K562 (cell line): ENCODE results near the gene UMODL1. TPM values are rescaled to one million over a fixed set of nuclear protein-coding genes. Genes with fewer than 3 reads are reported as not detected.
A peak's percentile ranks its signal among the peaks of the same experiment; 100 is the strongest.

Experiments used
- ATAC-seq: fragments of 200-7000 bp; cut with Tn5 transposase; 3 replicates; pipeline ENCODE4 v1.9.1; 2020; ENCODE audit warnings: moderate library complexity
- BruUV-seq: library from RNA; stranded (reverse); fragments of 400-500 nt; replicated peaks from 2 replicates; lab custom pipeline; 2021; lab: Mats Ljungman, UMichigan
- CTCF ChIA-PET: fragments of 300-600 bp; formaldehyde crosslinking; extraction: SDS; loops from one replicate; lab custom pipeline; 2021; ENCODE audit warnings: low intra/inter-chr PET ratio; lab: Yijun Ruan, JAX
- POLR2A ChIA-PET: fragments of 300-600, 350-650 bp; sonication (Branson Sonifier 250); formaldehyde crosslinking; extraction: SDS; loops from one replicate; lab custom pipeline; 2021; ENCODE audit warnings: antibody characterized with exemption, inconsistent platforms; lab: Yijun Ruan, JAX
- DNase-seq, 4 experiments: peaks; one replicate each; pipeline versions ENCODE4 v3.0.0 to v3.0.0-alpha.2; 2011 to 2018; ENCODE audit warnings: low spot score in 3 of 4, mixed read lengths in 3 of 4; ENCODE audit errors: extremely low read depth in 1 of 4
- FAIRE-seq: peaks from 2 replicates; lab custom pipeline; 2011; peaks lifted over from hg19 to GRCh38; lab: Jason Lieb, UNC
- H2AFZ ChIP-seq: 2 replicates; pipeline ENCODE4 v1.6.0; 2011; ENCODE audit warnings: low read depth, low read length, control low read depth, inconsistent platforms
- H3K27ac ChIP-seq: fragments of 200-600 bp; 3 replicates; pipeline ENCODE4 v1.8.0; 2011; ENCODE audit warnings: low read depth, mild to moderate bottlenecking, control low read depth, inconsistent platforms, low read length, moderate library complexity, mixed read lengths; ENCODE audit errors: extremely low read depth
- H3K27me3 ChIP-seq, 2 experiments: fragments of 300-600 bp in 1 of 2; 2 replicates in 1 of 2; 3 replicates in 1 of 2; pipeline versions ENCODE4 v1.6.0 to v1.8.0; 2011; ENCODE audit warnings: inconsistent platforms in 2 of 2, low read length in 2 of 2, mild to moderate bottlenecking in 1 of 2, mixed read lengths in 1 of 2, moderate library complexity in 1 of 2; ENCODE audit not compliant: control insufficient read depth in 2 of 2, insufficient read depth in 2 of 2
- H3K36me3 ChIP-seq: fragments of 300-600 bp; 3 replicates; pipeline ENCODE4 v1.8.0; 2011; ENCODE audit warnings: mild to moderate bottlenecking, low read length, inconsistent platforms; ENCODE audit not compliant: control insufficient read depth, insufficient read depth
- H3K4me1 ChIP-seq, 2 experiments: fragments of 200-600 bp in 1 of 2; replicated peaks in 1 of 2; 2 replicates in 1 of 2; 3 replicates in 1 of 2; pipeline versions ENCODE4 v1.5.1 to v1.8.0; 2011; ENCODE audit warnings: inconsistent platforms in 2 of 2, low read length in 2 of 2, mild to moderate bottlenecking in 1 of 2, mixed read lengths in 1 of 2, moderate library complexity in 1 of 2; ENCODE audit not compliant: control insufficient read depth in 2 of 2, insufficient read depth in 2 of 2
- H3K4me2 ChIP-seq: 2 replicates; pipeline ENCODE4 v1.6.1; 2011; ENCODE audit warnings: low read length, control low read depth, inconsistent platforms, mixed read lengths; ENCODE audit not compliant: insufficient read depth
- H3K4me3 ChIP-seq: fragments of 200-600 bp; sonication (generic), shearing (Covaris generic); 2 replicates; pipeline ENCODE4 v1.5.1; 2016; ENCODE audit warnings: control low read depth, inconsistent platforms
- H3K79me2 ChIP-seq: fragments of 200-600 bp; 3 replicates; pipeline ENCODE4 v1.8.0; 2011; ENCODE audit warnings: low read length, inconsistent platforms; ENCODE audit not compliant: control insufficient read depth, insufficient read depth
- H3K9ac ChIP-seq, 2 experiments: 2 replicates each; pipeline versions ENCODE4 v1.6.0 to v1.6.1; 2011; ENCODE audit warnings: low read depth in 2 of 2, low read length in 2 of 2, control low read depth in 1 of 2, inconsistent platforms in 1 of 2, mild to moderate bottlenecking in 1 of 2, mixed read lengths in 1 of 2; ENCODE audit not compliant: insufficient read depth in 1 of 2
- H3K9me1 ChIP-seq: one replicate; pipeline ENCODE4 v1.6.0; 2011; ENCODE audit warnings: inconsistent platforms, mild to moderate bottlenecking, low read length, moderate library complexity; ENCODE audit not compliant: control insufficient read depth, insufficient read depth
- H3K9me3 ChIP-seq: replicated peaks from 2 replicates; pipeline ENCODE4 v1.5.1; 2011; ENCODE audit warnings: low read depth, low read length, inconsistent platforms; ENCODE audit not compliant: control insufficient read depth, insufficient read depth
- H4K20me1 ChIP-seq: replicated peaks from 2 replicates; pipeline ENCODE4 v1.6.1; 2011; ENCODE audit warnings: low read length, inconsistent platforms, mixed read lengths; ENCODE audit not compliant: control insufficient read depth, insufficient read depth
- ARID2 ChIP-seq: fragments of 450-650 bp; IDR thresholded peaks from 2 replicates; pipeline ENCODE4 v1.6.1; 2017; ENCODE audit warnings: antibody characterized with exemption, mild to moderate bottlenecking
- CBFA2T3 ChIP-seq: fragments of 450-650 bp; IDR thresholded peaks from 2 replicates; pipeline ENCODE4 v1.6.1; 2017
- DMBX1 ChIP-seq: fragments of 250-450 bp; sonication (Bioruptor Pico); IDR thresholded peaks from 2 replicates; pipeline ENCODE4 v1.8.0; 2022; ENCODE audit warnings: inconsistent platforms, mild to moderate bottlenecking, moderate library complexity, borderline replicate concordance
- ESRRA ChIP-seq: fragments of 450-650 bp; IDR thresholded peaks from 2 replicates; pipeline ENCODE4 v1.6.1; 2014; ENCODE audit warnings: low read depth, mild to moderate bottlenecking, moderate library complexity, borderline replicate concordance
- EZH2 ChIP-seq: IDR thresholded peaks from 2 replicates; pipeline ENCODE4 v1.6.1; 2012; ENCODE audit warnings: low read depth, mild to moderate bottlenecking, inconsistent platforms, low read length, borderline replicate concordance
- KAT8 ChIP-seq: fragments of 450-650 bp; IDR thresholded peaks from 2 replicates; pipeline ENCODE4 v1.6.1; 2016; ENCODE audit warnings: low read depth, mild to moderate bottlenecking
- KLF6 ChIP-seq: fragments of 250-450 bp; sonication (Bioruptor Pico); IDR thresholded peaks from 2 replicates; pipeline ENCODE4 v1.4.0; 2020; ENCODE audit warnings: mild to moderate bottlenecking, moderate library complexity, borderline replicate concordance
- NFYB ChIP-seq: IDR thresholded peaks from 2 replicates; pipeline ENCODE4 v1.6.1; 2011; ENCODE audit warnings: mild to moderate bottlenecking, moderate library complexity; ENCODE audit not compliant: insufficient read length; ENCODE audit errors: extremely low read depth
- SRF ChIP-seq, 2 experiments: fragments of 250-450, 450-650 bp in 1 of 2; sonication (Bioruptor Pico) in 1 of 2; sonication (generic) in 1 of 2; formaldehyde crosslinking; IDR thresholded peaks; 2 replicates each; pipeline versions ENCODE4 v1.5.0 to v1.5.1; 2020 to 2022; ENCODE audit warnings: mild to moderate bottlenecking in 1 of 2, missing genetic modification reagents in 1 of 2
- TEAD4 ChIP-seq, 2 experiments: sonication (generic) in 1 of 2; formaldehyde crosslinking in 1 of 2; IDR thresholded peaks; 2 replicates each; pipeline versions ENCODE4 v1.6.1 to v1.8.0; 2012 to 2022; ENCODE audit warnings: borderline replicate concordance in 1 of 2, inconsistent platforms in 1 of 2, low read length in 1 of 2, mild to moderate bottlenecking in 1 of 2, missing genetic modification reagents in 1 of 2
- TFAM ChIP-seq: fragments of 250-450 bp; sonication (Bioruptor Pico); conservative IDR thresholded peaks from 2 replicates; pipeline ENCODE4 v1.5.0; 2021; ENCODE audit warnings: mild to moderate bottlenecking, moderate library complexity
- ZFP36 ChIP-seq: fragments of 150-350 bp; IDR thresholded peaks from 2 replicates; pipeline ENCODE4 v1.6.1; 2018; ENCODE audit warnings: low read length, low read depth; ENCODE audit not compliant: partially characterized antibody
- ZNF282 ChIP-seq: sonication (generic); formaldehyde crosslinking; IDR thresholded peaks from 2 replicates; pipeline ENCODE4 v1.8.1; 2023; ENCODE audit warnings: missing genetic modification reagents
- WGBS: fragments of 100-300 bp; shearing (Covaris generic); methylation state at CpG from one replicate; pipeline ENCODE4 v1.1.6; 2016; ENCODE audit warnings: low coverage, mixed read lengths; ENCODE audit not compliant: insufficient coverage; ENCODE audit errors: missing lambda C conversion rate; 5-methylcytosine and 5-hydroxymethylcytosine counted together
- in situ Hi-C: fragments of 300-500 bp; cut with MboI; formaldehyde crosslinking; loops from 4 replicates; pipeline ENCODE4 v1.15.0; 2018; ENCODE audit warnings: inconsistent platforms, mixed read lengths
- intact Hi-C: fragments of 100-400 bp; cut with micrococcal nuclease; formaldehyde crosslinking; loops from 2 replicates; pipeline ENCODE4 v1.14.2; 2022
- polyA plus RNA-seq, 8 experiments: library from polyadenylated mRNA; depleted of rRNA in 4 of 8; stranded (reverse) in 5 of 8; unstranded in 3 of 8; fragments of >200 nt; fragmentation: Nextera tagmentation in 2 of 8; fragmentation: Illumina TruSeq in 1 of 8; extraction: Ambion mirVana in 2 of 8; extraction: Trizol in 1 of 8; gene quantifications; 2 replicates each; pipeline versions ENCODE4 v1.2.1 to v1.2.3, GENCODE V29; 2011 to 2014; ENCODE audit warnings: inconsistent platforms in 1 of 8, missing spikeins in 1 of 8
- total RNA-seq, 7 experiments: library from RNA; depleted of rRNA in 6 of 7; stranded (reverse); fragments of >200 nt in 6 of 7; fragmentation: Illumina TruSeq in 2 of 7; extraction: Trizol in 2 of 7; gene quantifications; 2 replicates each; pipeline versions ENCODE4 v1.2.1 to v1.2.3, GENCODE V29; 2011 to 2021; ENCODE audit warnings: low replicate concordance in 1 of 7

Gene UMODL1
- total and polyA plus RNA-seq, 9 of the 15 experiments (the other 6 are each of a cell fraction or from before 2014, with no cell fraction given) = not detected

GRCh38 chr21:42059141-42059540 is 12.0 kb upstream of the UMODL1 start:
- Histone ChIP-seq H3K79me2 (no peaks in the 10 kb centered on the region), H3K27ac (no peak overlapping the region), H3K4me3 (no peak overlapping the region), H2AFZ (no peak overlapping the region), H3K9me1 (no peaks in the 10 kb centered on the region), H3K4me1 (peaks cover 0 to 12% of the 10 kb centered on the region in 2 experiments; a peak in 1 of 5 replicates), H3K9me3 (no peaks in the 10 kb centered on the region), H3K9ac (0 out of 4 replicates have a peak overlapping the region, but pooled peaks of 1 of the 2 experiments have one; percentile 46), H4K20me1 (peaks cover 12% of the 10 kb centered on the region; the same call in 1 of the 2 replicates), H3K4me2 (no peak overlapping the region), H3K27me3 (peaks cover 84 to 99% of the 10 kb centered on the region in 2 experiments), H3K36me3 (no peaks in the 10 kb centered on the region)
- 6% methylated on average over 9 of the region's 9 CpGs for WGBS
- in situ Hi-C loops = no loop called here
- ATAC-seq (no peak), DNase-seq (no peak), FAIRE-seq (no peak)
- ChIA-PET POLR2A (interaction anchor here (0.6 kb wide), 1 partner anchor 559 kb away, joined by 3 read pairs; no protein-coding TSS in a partner anchor), CTCF (no interaction called here)
- intact Hi-C loops = no loop called here
- BruUV-seq = no TSS peak
- TF ChIP-seq ZFP36 (no peak), EZH2 (0 out of 2 replicates have a peak, but pooled peaks have one; percentile 2), ESRRA (no peak)

GRCh38 chr21:42059721-42060120 is 11.4 kb upstream of the UMODL1 start:
- Histone ChIP-seq H3K9me3 (no peaks in the 10 kb centered on the region), H3K4me1 (peaks cover 0 to 12% of the 10 kb centered on the region in 2 experiments; a peak in 1 of 5 replicates), H3K4me2 (no peak overlapping the region), H2AFZ (no peak overlapping the region), H3K4me3 (no peak overlapping the region), H3K27me3 (peaks cover 82 to 99% of the 10 kb centered on the region in 2 experiments), H3K9me1 (no peaks in the 10 kb centered on the region), H3K27ac (no peak overlapping the region), H3K36me3 (no peaks in the 10 kb centered on the region), H4K20me1 (peaks cover 12% of the 10 kb centered on the region; the same call in 1 of the 2 replicates), H3K79me2 (no peaks in the 10 kb centered on the region), H3K9ac (no peak overlapping the region)
- ChIA-PET POLR2A (no interaction called here), CTCF (no interaction called here)
- DNase-seq (no peak), FAIRE-seq (no peak), ATAC-seq (no peak)
- WGBS = 3% methylated on average over 9 of the region's 10 CpGs
- intact Hi-C loops = no loop called here
- in situ Hi-C loops = no loop called here
- no TSS peak for BruUV-seq
- TF ChIP-seq DMBX1 (no peak), KLF6 (no peak), ZNF282 (no peak), TEAD4 (IDR thresholded peaks at IDR 0.05; ENCODE audit: low read length) (no peak), TEAD4 (CRISPR knock-in tag; IDR thresholded peaks at IDR 0.05; ENCODE audit: borderline replicate concordance) (no peak), ESRRA (no peak), CBFA2T3 (no peak), NFYB (no peak), KAT8 (no peak), ARID2 (no peak), SRF (CRISPR knock-in tag; IDR thresholded peaks at IDR 0.05) (no peak), TFAM (CRISPR knock-in tag) (no peak)
